Left ventricle myocardium inferior (tissue), 1 donor: ENCODE measurements around the gene WDR20. TPM values are rescaled to one million over a fixed set of nuclear protein-coding genes. Genes with fewer than 3 reads are reported as not detected.
"Not testable (repeated sequence)": the region's sequence is repeated elsewhere in the genome, so short reads cannot be mapped to it uniquely, and the experiment has no call there.

Experiments used
- DNase-seq: peaks from one replicate; pipeline ENCODE4 v3.0.0-alpha.2; 2020
- H3K27ac ChIP-seq: fragments of 200-600 bp; replicated peaks from 2 replicates; pipeline ENCODE4 v1.8.0; 2021
- H3K27me3 ChIP-seq: fragments of 200-600 bp; 2 replicates; pipeline ENCODE4 v1.8.0; 2021; ENCODE audit warnings: low read depth
- H3K36me3 ChIP-seq: fragments of 200-600 bp; 2 replicates; pipeline ENCODE4 v1.8.0; 2021
- H3K4me1 ChIP-seq: fragments of 200-600 bp; 2 replicates; pipeline ENCODE4 v1.8.0; 2021
- H3K4me3 ChIP-seq: fragments of 200-600 bp; 2 replicates; pipeline ENCODE4 v1.8.0; 2021; ENCODE audit warnings: mild to moderate bottlenecking, moderate library complexity
- H3K9me3 ChIP-seq: fragments of 200-600 bp; replicated peaks from 2 replicates; pipeline ENCODE4 v1.8.0; 2021
- intact Hi-C: fragments of 100-400 bp; cut with micrococcal nuclease; formaldehyde crosslinking; loops from one replicate; pipeline ENCODE4 v1.11.0; 2022
- total RNA-seq: library from RNA; stranded (reverse); fragmentation: NEBNext Ultra II Directional; extraction: Animal tissue kit (Norgen Biotek cat#: 25700); gene quantifications from one replicate; pipeline ENCODE4 v1.2.1, GENCODE V29; 2021
- TF ChIP-seq, protein P1 (sequence below): fragments of 200-600 bp; IDR thresholded peaks from 2 replicates; pipeline ENCODE4 v1.8.0; 2021; ENCODE audit warnings: antibody characterized with exemption, mild to moderate bottlenecking, borderline replicate concordance
- donor health status: DM: no; HTN: yes; CAD: no; lungs with severe emphysema.

Gene WDR20
- total RNA-seq, 1 donor from 2014 or later: 20.9 TPM

DNA sequence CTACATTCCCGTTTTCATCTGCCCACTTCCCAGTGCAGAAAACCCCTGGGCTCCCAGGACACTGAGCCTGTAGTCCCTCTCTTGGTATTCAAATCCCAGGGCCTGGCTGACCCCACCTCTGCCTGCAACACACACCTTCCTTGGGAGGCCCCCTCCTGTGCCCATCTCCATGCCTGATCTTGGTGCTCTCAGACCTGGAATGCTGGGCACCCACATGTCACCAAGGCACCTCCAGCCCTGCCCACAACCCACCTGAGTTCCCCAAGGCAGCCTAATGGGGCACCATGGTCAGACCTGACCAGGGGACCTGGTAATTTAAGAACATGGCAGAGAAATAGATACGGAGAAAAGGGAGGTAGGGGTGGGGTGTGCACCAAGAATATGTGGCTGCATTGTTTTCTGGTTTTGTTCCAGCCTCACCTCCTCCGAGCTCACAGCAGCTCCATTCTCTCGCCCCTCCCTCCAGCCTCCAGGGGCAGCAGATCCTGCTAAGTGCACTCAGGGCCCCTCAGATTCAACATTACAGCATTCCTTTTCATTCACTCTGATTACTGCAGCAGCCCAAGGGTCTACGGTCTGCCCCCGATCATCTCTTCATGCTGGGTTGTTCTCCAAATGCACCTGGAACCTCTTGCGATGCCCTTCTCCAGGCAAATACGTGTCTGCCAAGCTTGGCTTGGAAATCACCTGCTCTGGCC is 43.7 kb upstream of the WDR20 start:
- H3K9me3 ChIP-seq: no peaks in the 10 kb centered on the region
- no peak for DNase-seq
- no peak overlapping the region for H3K27ac ChIP-seq
- H3K4me1 ChIP-seq: peaks cover 4% of the 10 kb centered on the region
- TF ChIP-seq, protein P1, sequence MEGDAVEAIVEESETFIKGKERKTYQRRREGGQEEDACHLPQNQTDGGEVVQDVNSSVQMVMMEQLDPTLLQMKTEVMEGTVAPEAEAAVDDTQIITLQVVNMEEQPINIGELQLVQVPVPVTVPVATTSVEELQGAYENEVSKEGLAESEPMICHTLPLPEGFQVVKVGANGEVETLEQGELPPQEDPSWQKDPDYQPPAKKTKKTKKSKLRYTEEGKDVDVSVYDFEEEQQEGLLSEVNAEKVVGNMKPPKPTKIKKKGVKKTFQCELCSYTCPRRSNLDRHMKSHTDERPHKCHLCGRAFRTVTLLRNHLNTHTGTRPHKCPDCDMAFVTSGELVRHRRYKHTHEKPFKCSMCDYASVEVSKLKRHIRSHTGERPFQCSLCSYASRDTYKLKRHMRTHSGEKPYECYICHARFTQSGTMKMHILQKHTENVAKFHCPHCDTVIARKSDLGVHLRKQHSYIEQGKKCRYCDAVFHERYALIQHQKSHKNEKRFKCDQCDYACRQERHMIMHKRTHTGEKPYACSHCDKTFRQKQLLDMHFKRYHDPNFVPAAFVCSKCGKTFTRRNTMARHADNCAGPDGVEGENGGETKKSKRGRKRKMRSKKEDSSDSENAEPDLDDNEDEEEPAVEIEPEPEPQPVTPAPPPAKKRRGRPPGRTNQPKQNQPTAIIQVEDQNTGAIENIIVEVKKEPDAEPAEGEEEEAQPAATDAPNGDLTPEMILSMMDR: no peak
- intact Hi-C loops: no loop called here
- no peaks in the 10 kb centered on the region for H3K27me3 ChIP-seq
- no peak overlapping the region for H3K4me3 ChIP-seq
- no peaks in the 10 kb centered on the region for H3K36me3 ChIP-seq

DNA sequence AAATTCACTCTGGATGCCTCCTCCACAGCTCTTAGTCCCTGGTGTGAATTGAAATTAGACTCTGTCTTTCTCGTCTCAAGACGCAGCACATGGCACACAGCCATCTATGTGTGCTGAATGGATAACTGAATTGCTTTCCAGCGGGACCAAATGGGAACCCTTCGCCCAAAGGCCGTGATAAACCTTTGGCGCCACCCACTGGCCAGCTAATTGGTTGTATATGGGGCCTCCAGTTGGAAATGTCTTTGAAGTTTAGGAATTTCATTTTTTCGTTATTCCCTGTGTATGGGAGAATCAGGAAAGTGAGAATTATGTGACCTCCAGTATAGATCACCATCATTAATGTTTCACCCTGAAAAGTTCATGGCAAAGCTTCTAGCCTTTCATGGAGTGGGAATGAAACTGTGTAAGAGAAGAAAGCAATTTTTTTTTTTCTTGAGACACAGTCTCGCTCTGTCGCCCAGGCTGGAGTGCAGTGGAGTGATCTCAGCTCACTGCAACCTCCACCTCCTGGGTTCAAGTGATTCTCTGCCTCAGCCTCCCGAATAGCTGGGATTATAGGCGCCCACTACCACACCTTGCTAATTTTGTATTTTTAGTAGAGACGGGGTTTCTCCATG is 43.0 kb upstream of the WDR20 start:
- Histone ChIP-seq H3K9me3 (no peaks in the 10 kb centered on the region), H3K27me3 (no peaks in the 10 kb centered on the region), H3K36me3 (no peaks in the 10 kb centered on the region), H3K27ac (no peak overlapping the region), H3K4me1 (peaks cover 4% of the 10 kb centered on the region), H3K4me3 (no peak overlapping the region)
- intact Hi-C loops: no loop called here
- TF ChIP-seq, protein P1: peak; percentile 88
- peak; percentile 86 for DNase-seq

DNA sequence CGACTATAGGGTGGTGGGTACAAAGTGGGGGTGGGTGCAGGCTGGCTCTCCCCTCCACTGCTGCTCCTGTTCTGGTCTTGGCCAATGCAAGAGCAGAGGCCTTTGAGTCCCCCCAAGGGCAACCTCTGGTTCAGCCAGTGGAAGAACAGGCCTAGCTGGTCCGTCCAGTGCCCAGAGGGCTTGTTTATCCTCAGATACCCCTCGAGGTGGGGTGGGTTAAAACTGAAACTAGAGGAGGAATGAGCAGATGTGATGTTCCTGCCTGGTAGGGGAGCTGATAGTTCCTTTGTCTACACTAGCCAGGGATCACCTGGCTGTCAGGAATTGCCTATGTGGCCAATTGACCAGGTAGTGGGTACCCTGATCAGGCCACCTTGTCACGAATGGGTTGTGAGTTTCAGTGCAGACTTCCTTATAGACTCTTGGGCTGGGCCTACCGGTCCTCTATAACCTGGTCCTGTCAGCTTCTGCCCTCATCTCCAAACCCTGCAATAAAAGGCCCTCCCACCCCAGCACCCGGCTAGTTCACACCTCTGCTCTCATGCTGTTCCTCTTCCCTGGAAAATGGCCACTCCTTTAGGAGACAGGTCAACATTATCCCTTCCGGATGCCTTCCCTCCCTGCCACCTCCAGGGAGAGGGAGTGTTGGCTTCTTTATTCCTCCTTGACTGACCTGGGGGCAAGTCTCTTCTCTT is 42.1 kb upstream of the WDR20 start:
- intact Hi-C loops: no loop called here
- no peak for DNase-seq
- H3K4me3 ChIP-seq: no peak overlapping the region

DNA sequence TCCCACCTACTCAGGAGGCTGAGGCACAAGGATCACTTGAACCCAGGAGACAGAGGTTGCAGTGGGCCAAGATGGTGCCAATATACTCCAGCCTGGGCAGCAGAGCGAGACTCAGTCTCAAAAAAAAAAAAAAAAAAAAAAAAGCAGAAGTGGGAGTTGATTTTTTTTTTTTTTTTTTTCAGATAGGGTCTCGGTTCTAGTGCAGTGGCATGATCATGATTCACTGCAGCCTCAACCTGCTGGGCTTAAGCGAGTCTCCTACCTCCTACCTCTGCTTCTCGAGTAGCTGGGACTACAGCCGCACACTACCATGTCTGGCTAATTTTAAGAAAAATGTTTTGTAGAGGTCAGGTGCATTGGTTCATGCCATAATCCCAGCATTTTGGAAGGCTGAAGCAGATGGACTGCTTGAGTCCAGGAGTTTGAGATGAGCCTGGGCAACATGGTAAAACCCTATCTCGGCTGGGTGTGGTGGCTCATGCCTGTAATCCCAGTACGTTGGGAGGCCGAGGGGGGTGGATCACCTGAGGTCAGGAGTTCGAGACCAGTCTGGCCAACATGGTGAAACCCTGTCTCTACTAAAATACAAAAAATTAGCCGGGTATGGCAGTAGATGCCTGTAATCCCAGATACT is 36.5 kb upstream of the WDR20 start:
- Histone ChIP-seq H3K36me3 (no peaks in the 10 kb centered on the region), H3K9me3 (no peaks in the 10 kb centered on the region), H3K27ac (no peak overlapping the region), H3K4me1 (no peaks in the 10 kb centered on the region), H3K4me3 (no peak overlapping the region), H3K27me3 (no peaks in the 10 kb centered on the region)
- no peak for DNase-seq
- TF ChIP-seq, protein P1: no peak
- intact Hi-C loops: no loop called here

More for the DNA sequence above, 42.1 kb upstream of the WDR20 start:
- peaks cover 4% of the 10 kb centered on the region for H3K4me1 ChIP-seq
- H3K27ac ChIP-seq: no peak overlapping the region
- H3K27me3 ChIP-seq: no peaks in the 10 kb centered on the region
- TF ChIP-seq, protein P1: no peak
- no peaks in the 10 kb centered on the region for H3K9me3 ChIP-seq
- H3K36me3 ChIP-seq: no peaks in the 10 kb centered on the region

DNA sequence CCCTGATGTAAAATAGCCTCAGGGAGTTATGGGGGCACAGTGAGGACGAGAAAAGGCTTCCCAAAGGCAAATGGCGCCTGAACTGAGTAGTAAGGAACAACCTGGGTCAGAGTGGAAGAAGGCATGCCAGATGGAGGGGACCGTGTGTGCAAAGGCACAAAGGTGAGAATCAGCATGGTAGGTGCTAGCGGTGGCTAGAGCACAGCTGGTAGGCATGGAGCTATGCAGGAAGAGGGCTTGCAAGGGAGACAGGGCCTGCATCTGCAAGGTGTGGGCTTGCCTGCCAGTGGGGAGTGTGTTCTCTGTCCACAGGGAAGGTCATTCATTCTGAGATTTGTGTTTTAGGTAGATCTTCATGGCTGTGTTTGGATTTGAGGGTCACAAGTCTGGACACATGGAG is 34.3 kb upstream of the WDR20 start:
- DNase-seq: no peak
- TF ChIP-seq, protein P1: no peak
- H3K4me3 ChIP-seq: no peak overlapping the region
- no peaks in the 10 kb centered on the region for H3K27me3 ChIP-seq
- H3K27ac ChIP-seq: no peak overlapping the region
- no peaks in the 10 kb centered on the region for H3K9me3 ChIP-seq
- H3K36me3 ChIP-seq: no peaks in the 10 kb centered on the region
- intact Hi-C loops: no loop called here
- no peaks in the 10 kb centered on the region for H3K4me1 ChIP-seq

DNA sequence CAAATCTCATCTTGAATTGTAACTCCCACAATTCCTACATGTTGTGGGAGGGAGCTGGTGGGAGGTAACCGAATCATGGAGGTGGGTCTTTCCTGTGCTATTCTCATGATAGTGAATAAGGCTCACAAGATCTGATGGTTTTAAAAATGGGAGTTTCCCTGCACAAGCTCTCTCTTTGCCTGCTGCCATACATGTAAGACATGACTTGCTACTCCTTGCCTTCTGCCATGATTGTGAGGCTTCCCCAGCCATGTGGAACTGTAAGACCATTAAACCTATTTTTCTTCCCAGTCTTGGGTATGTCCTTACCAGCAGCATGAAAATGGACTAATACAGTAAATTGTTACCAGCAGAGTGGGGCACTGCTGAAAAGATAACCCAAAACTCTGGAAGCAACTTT is 30.4 kb upstream of the WDR20 start:
- DNase-seq, H3K27ac ChIP-seq, H3K27me3 ChIP-seq, H3K4me3 ChIP-seq, H3K36me3 ChIP-seq, H3K9me3 ChIP-seq, H3K4me1 ChIP-seq, intact Hi-C loops: not testable (repeated sequence)
